Measurements from ENCODE around the gene WWTR1.
A peak's percentile ranks its signal among the peaks of the same experiment; 100 is the strongest.

WWTR1 gene

DNA sequence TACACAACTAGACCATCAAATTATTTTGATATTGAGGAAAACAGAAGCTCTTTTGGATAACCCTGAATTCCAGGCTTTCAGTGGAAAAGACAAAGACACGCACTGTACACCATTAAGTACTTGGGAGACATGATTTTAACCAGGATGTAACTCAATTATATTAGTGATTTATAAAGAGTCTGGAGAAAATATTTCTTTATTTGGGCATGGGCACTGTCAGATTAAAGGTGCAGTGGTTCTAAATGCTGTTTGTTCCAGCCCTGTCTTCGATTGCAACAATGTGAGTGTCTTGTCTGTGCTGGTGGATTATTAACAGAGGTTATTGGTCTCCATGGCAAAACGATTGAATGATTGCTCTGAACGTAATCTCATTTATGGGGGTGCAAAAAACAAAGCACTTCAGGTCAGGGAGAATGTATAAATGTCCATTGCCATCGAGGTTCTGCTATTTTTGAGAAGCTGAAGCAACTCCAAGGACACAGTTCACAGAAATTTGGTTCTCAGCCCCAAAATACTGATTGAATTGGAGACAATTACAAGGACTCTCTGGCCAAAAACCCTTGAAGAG is 183.5 kb downstream of the WWTR1 start, which contains the start of gene TM4SF4:
Gene TM4SF4, plus strand, starts transcription at position 448 of the 568 bp plus-strand sequence. CDS start 181 bp downstream, outside the sequence.
- TF ChIP-seq, protein P1, sequence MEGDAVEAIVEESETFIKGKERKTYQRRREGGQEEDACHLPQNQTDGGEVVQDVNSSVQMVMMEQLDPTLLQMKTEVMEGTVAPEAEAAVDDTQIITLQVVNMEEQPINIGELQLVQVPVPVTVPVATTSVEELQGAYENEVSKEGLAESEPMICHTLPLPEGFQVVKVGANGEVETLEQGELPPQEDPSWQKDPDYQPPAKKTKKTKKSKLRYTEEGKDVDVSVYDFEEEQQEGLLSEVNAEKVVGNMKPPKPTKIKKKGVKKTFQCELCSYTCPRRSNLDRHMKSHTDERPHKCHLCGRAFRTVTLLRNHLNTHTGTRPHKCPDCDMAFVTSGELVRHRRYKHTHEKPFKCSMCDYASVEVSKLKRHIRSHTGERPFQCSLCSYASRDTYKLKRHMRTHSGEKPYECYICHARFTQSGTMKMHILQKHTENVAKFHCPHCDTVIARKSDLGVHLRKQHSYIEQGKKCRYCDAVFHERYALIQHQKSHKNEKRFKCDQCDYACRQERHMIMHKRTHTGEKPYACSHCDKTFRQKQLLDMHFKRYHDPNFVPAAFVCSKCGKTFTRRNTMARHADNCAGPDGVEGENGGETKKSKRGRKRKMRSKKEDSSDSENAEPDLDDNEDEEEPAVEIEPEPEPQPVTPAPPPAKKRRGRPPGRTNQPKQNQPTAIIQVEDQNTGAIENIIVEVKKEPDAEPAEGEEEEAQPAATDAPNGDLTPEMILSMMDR (IDR thresholded peaks at IDR 0.05; ENCODE audit: low read depth, low read length, missing control alignments) = no peak
- no peak within 1 kb of the TSS for H3K4me3 ChIP-seq (replicated peaks; ENCODE audit: low read depth, low read length)
- no peak for DNase-seq (ENCODE audit: extremely low read depth, low read depth)

DNA sequence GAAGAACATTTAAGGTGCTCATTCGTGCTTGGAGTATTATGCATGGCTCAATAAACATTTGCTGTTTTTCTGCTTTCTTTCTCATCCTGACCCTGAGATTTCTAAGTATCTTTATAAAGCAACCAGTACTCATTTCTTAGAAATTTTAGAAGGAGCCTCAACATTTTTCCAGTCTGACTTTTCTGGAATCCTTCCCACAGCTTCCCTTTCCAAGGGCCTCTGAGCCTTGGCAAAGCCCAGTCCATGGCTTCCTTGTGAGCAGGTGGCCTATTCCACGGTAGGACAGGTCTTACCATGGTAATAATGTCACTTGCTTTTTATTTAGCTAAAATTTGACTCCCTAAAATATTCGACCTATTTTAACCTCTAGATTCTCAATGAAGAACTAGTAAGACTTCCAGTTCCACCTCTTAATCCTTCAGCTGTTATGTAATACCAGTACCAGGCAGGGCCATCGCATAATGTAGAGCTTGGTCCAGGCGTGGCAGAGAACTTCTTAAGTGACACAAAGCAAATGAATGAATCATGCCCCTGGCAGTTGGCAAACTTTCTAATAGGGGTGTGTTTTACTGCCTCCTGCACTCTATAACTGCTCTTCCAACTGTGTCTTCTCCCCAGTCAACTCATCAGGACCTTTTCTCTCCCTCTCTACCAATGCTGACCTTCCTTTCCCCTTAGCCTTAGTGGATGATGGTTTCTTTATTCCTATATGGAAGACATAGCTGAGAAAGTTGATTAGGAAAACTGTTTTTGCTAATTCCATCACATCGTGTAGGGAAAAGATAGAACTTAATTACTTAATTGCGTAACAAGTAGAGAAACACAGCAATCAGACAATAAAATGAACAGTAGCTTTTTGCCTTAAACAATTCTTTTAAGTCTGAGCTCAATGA is 184.2 kb downstream of the WWTR1 start:
- TF ChIP-seq, protein P1 (IDR thresholded peaks at IDR 0.05; ENCODE audit: low read depth, low read length, missing control alignments) = no peak
- no peak overlapping the region for H3K4me3 ChIP-seq (replicated peaks; ENCODE audit: low read depth, low read length)
- DNase-seq (ENCODE audit: extremely low read depth, low read depth) = no peak

DNA sequence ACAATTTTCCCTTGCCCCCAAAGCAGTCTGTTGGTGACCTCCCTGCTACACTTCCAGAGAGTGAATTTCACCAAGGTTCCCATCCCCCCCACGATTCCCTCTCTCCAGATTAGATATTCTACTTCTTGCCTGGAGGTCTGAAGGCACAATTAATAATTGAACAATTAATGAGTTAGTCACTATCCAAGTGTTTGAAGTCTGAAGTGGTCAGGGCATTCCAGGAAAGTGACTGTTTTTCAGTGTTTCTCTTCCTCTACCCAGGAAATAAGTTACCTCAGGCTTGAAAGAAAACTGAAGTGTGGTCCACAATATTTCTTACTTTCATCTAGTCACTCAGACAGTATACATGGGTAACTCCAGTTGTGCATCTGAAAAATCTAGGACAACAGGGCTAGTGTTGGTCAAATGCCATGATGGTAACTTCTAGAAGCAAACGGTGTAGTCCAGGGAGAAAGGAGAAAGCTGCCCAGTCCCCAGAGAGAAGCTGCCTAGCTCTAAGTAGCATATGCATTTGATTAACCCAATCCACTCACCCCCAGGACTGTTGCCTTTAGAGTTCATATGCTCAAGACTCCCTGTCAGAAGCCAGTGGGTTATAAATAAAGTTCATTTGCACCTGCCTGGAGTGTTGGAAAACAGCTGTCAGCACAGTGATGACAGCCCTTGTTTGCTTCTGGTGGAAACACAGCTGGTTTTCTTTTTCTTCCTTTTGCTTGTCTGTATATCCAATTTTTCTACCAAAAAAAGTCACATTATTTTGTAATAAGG is 185.6 kb downstream of the WWTR1 start:
- TF ChIP-seq, protein P1 (IDR thresholded peaks at IDR 0.05; ENCODE audit: low read depth, low read length, missing control alignments) = no peak
- H3K4me3 ChIP-seq (replicated peaks; ENCODE audit: low read depth, low read length) = no peak overlapping the region
- DNase-seq (ENCODE audit: extremely low read depth, low read depth) = peak; percentile 48

DNA sequence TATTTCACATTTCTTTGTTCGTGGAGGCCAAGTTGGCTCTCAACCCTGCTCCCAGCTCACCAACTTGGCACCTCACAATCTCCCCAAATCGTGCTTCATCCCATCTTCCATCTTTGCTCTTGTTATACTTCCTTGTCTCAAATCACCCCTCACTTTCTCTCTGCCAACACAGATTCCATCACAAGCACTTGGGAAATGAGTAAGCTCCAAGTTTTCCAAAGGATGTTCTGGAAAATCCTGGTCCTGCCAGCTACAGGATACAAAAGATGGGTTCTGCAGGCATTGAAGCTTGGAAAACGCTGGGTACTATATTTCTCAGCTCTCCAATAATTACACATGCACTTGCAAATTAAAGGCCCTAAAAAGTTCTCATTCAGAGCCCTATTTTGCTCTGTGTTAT is 187.4 kb downstream of the WWTR1 start:
- no peak for DNase-seq (ENCODE audit: extremely low read depth, low read depth)
- TF ChIP-seq, protein P1 (IDR thresholded peaks at IDR 0.05; ENCODE audit: low read depth, low read length, missing control alignments) = no peak

GRCh38 chr3:149468504-149469212 is 189.2 kb downstream of the WWTR1 start:
- DNase-seq (ENCODE audit: extremely low read depth, low read depth) = no peak
- H3K4me3 ChIP-seq (replicated peaks; ENCODE audit: low read depth, low read length) = no peak overlapping the region
- TF ChIP-seq, protein P1 (IDR thresholded peaks at IDR 0.05; ENCODE audit: low read depth, low read length, missing control alignments) = no peak

More for the DNA sequence above, 187.4 kb downstream of the WWTR1 start:
- H3K4me3 ChIP-seq (replicated peaks; ENCODE audit: low read depth, low read length) = no peak overlapping the region
